ENCODE results near the gene FSTL4.

The FSTL4 gene

GRCh38 chr5:133336121-133336968 lies 276.0 kb downstream of the FSTL4 start:
- DNase-seq = peak; percentile 17

- no peak for DNase-seq
Measured at GRCh38 chr5:133334796-133335639, 277.3 kb downstream of the FSTL4 start.

GRCh38 chr5:133333326-133334150 lies 278.8 kb downstream of the FSTL4 start:
- no peak for DNase-seq

GRCh38 chr5:133332439-133333024 lies 279.8 kb downstream of the FSTL4 start:
- peak; percentile 36 for DNase-seq

GRCh38 chr5:133331941-133332340 lies 280.4 kb downstream of the FSTL4 start:
- DNase-seq = peak; percentile 17

GRCh38 chr5:133330956-133331355 lies 281.4 kb downstream of the FSTL4 start:
- DNase-seq = no peak

GRCh38 chr5:133328800-133329199 lies 283.5 kb downstream of the FSTL4 start:
- no peak for DNase-seq

GRCh38 chr5:133327946-133328401 lies 284.4 kb downstream of the FSTL4 start:
- no peak for DNase-seq

- no peak for DNase-seq
Measured at GRCh38 chr5:133326361-133326760, 286.0 kb downstream of the FSTL4 start.

GRCh38 chr5:133325864-133326263 lies 286.5 kb downstream of the FSTL4 start:
- no peak for DNase-seq

GRCh38 chr5:133324926-133325325 lies 287.4 kb downstream of the FSTL4 start:
- no peak for DNase-seq

GRCh38 chr5:133323494-133324457 lies 288.6 kb downstream of the FSTL4 start:
- no peak for DNase-seq

- no peak for DNase-seq
Measured at GRCh38 chr5:133322743-133323142, 289.6 kb downstream of the FSTL4 start.

- DNase-seq = peak; percentile 45
Measured at GRCh38 chr5:133321833-133322420, 290.4 kb downstream of the FSTL4 start.

- DNase-seq = no peak
Measured at GRCh38 chr5:133321286-133321832, 291.0 kb downstream of the FSTL4 start.

- no peak for DNase-seq
Measured at GRCh38 chr5:133319905-133320520, 292.3 kb downstream of the FSTL4 start.

GRCh38 chr5:133319244-133319643 lies 293.1 kb downstream of the FSTL4 start:
- DNase-seq = no peak

GRCh38 chr5:133317558-133317957 lies 294.8 kb downstream of the FSTL4 start:
- peak; percentile 9 for DNase-seq

GRCh38 chr5:133316346-133317343 lies 295.7 kb downstream of the FSTL4 start:
- DNase-seq = no peak

Data from activated CD4-positive, alpha-beta T cell treated with anti-CD3 and anti-CD28 coated beads, Interleukin-2, Interleukin-6, amounts not matched to agents 100 ng/mL and 50 ng/mL, durations not matched to agents 16 hours and 8 hours (primary cell).